DMS53 (cell line): ENCODE measurements around the gene C19orf33.
A peak's percentile ranks its signal among the peaks of the same experiment; 100 is the strongest.

ENCODE experiments used
- DNase-seq: peaks from one replicate; lab custom pipeline; 2025; lab: John Stamatoyannopoulos, UW

Gene C19orf33

DNA sequence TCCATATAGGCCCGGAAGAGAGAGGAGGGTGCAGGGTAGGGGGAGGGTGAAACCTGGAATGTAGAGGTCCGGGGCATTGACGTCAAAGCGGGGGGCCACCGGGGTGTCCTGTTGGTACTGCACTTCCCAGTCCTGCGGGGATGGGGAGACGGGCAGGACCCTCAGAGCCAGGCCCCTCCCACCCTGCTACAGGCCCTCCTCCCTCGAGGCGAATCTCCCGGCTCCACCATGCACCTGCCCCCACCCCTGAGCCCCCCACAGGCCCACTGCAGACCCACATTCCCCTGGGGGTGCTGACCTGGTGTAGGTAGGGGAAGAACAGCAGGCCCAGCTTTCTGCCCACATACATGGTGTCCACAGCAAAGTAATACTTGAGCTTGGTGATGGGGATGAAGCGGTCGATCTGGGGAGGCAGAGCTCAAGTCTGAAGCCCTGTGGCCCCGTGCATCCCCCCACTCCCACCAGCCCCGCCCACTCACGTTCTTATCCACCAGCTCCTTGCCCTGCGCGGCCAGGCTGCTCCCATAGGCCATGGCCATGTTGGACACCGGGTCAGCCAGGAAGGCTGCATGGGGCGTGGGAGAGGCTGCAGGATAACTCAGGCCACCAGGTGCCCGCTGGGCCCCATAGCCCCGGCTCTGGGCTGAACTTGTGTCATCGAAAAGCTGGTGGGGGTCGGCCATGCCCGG, 5.0 kb downstream of the C19orf33 start:
- no peak for DNase-seq

DNA sequence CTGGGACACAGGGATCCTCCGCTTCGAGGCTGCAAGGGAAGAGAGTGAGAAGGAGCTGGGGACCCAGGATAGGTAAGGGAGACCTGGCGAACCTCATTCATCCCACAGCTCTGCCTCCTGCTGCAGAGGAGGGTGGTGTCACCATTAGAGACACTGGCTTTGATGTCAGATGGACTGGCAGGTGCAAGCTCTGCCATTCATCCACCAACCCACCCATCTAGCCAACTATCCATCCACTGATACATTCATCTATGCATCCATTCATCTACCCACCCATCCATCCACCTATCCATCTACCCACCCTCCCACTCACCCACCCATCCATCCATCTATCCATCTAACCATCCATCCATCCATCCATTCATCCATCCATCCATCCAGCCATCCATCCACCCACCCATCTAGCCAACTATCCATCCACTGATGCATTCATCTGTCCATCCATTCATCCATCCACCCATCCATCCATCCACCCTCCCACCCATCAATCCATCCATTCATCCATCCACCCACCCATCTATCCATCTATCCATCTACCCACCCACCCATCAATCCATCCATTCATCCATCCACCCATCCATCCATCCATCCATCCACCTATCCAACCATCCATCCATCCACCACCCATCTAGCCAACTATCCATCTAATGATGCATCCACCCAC, 5.7 kb downstream of the C19orf33 start:
- no peak for DNase-seq

DNA sequence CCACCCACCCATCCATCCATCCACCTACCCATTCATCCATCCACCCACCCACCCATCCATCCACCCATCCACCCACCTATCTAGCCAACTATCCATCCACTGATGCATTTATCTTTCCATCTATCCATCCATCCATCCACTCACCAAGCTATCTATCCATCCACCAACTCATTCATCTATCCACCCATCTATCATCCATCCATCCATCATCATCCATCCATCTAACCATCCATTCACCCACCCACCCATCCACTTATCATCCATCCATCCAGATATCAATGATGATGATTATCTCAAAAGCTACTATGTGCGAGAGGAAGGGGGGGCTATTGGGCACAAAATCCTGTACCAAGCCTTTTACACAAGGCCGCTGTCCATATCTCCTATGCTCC, 6.2 kb downstream of the C19orf33 start:
- DNase-seq, result no peak

- DNase-seq, result no peak
Measured at GRCh38 chr19:38310986-38311385, 6.9 kb downstream of the C19orf33 start.

GRCh38 chr19:38315657-38316476, 11.8 kb downstream of the C19orf33 start, which contains the start of gene YIF1B:
Gene YIF1B (minus strand): TSS chr19:38315947. CDS start chr19:38315917, 30 bp downstream.
- DNase-seq, result peak; percentile 100

GRCh38 chr19:38316477-38317067, 12.5 kb downstream of the C19orf33 start:
- DNase-seq, result no peak

DNA sequence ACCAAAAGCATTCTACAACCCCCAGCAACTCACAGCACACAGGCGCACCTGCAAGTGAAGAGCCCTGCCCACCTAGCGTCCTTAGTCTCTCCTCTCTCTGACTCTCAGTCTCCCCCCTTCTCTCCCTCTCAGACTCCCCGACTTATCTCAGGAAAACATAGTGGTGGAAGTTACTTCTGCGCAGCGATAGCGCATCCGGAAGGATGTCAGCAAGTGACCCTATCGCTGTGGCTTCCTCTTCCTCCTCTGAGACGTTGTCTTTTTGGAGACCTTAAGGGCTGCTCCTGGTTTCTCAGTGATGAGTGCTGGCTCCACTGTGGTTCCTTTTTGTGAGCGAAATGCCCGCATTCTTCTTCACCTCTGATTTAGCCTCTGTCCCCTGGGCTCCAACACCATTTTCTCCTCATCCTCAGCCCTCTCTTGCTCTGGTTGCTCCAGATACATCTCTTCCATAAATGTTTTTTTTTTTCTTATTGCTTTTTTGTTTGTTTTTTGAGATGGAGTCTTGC, 13.1 kb downstream of the C19orf33 start:
- no peak for DNase-seq

- no peak for DNase-seq
Measured at GRCh38 chr19:38318660-38319059, 14.6 kb downstream of the C19orf33 start.

DNA sequence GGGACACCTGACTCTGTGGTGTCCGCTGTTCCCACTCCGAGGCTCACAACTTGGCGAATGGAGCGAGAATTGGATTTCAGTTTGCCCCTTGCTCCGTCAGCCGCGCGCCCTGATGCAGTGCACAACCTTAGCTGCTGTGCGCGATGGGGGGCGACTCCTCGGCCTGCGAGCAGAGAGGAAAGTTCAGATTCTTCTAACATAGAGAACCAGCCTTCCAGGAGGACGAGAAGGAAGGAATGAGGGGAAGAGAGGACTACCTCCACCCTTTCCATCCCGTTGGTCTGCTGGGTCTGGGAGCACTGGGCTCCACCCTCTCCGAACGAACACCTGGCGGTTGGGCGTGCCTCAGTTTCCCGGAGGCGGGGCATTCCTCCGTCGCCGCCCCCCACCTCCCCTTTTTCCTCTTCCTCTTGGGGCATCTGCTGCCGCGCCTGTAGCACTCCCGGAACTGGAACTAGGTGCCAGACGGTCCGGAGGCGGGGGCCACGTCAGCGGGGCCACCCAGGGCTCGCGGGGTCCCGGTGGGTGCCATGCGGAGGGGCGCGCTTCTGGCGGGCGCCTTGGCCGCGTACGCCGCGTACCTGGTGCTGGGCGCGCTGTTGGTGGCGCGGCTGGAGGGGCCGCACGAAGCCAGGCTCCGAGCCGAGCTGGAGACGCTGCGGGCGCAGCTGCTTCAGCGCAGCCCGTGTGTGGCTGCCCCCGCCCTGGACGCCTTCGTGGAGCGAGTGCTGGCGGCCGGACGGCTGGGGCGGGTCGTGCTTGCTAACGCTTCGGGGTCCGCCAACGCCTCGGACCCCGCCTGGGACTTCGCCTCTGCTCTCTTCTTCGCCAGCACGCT, 15.6 kb downstream of the C19orf33 start, which contains the start of gene KCNK6:
TSS of gene KCNK6 (plus strand) at position 425 of the 838 bp plus-strand sequence. CDS start at position 531, 106 bp downstream.
- DNase-seq, result peak; percentile 74

DNA sequence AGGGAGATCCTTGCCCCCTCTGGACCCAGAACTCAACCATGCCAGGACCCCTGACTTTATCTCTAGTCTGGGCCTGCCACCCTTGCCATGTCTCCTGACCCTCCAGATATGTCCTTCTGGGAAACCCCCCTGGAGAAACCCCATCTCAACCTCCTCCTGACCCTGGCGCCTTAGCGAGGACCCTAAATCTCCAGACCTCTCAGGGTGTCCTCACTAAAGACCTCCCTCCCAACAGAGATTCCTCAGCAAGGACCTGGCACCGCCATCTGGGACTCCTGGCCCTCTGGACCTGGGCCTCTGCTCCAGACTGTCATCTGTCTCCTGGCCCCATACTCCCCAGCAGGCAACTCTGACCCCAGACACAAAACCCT, 16.9 kb downstream of the C19orf33 start:
- no peak for DNase-seq

DNA sequence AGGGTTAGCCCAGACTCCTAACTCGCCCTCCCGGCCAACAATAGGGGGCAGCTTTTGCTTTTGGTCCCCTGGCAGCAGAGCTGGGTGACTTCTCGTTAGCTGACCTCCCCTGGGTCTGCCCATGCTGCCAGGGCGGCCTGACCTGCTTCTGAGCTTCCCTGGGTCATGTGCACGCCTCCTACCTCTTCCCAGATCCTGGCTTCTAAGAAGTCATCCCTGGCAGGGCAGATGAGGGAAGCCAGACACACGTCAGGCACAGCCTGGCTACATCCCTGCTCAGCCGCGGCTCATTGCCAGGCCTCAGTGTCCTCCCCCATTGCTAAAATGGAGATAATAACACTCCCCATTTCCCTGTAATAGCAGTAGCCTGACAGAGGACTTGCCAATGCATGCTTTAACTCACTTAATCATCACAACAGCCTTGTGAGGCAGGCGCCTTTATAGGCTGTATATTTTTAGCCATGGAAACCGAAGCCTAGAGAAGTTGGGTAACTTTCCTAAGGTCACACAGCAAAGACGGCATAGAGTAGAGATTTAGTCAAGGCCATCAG, 17.7 kb downstream of the C19orf33 start:
- DNase-seq, result no peak

DNA sequence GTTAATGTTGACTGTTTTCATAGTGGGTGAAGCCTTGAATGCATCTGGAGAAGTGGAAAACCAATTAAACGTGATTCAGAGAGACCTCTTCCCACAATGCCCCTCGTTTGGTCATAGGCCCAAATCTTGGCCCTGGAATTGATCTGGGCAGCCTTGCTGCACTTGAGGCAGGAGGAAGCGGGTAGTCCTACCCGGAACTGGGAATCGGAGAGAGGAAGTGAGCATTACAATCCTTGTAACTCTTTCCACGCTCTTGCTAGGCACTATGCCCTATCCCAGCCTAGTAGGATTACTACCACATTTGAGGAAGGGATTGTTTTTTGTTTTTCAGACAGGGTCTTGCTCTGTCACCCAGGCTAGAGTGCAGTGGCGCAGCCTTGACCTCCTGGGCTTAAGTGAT, 19.2 kb downstream of the C19orf33 start:
- no peak for DNase-seq

DNA sequence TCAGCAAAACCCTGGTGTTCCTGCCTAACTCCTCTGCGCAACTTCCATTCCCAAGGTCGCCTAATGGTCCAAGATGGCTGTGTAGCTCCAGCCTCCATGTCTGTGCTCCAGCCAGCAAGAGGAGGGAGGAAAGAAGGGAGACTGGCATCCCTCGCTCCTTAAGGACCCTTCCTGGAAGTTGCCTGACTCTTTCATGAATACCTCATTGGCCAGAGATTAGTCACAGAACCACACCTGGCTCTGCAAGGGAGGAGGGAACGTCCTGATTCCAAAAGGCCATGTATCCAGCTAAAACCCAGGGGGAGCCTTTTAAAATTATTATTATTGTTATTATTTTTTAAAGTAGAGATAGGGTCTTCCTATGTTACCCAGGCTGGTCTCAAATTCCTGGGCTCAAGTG, 20.4 kb downstream of the C19orf33 start:
- DNase-seq, result no peak

GRCh38 chr19:38326591-38326990, 22.5 kb downstream of the C19orf33 start:
- DNase-seq, result no peak

- DNase-seq, result no peak
Measured at GRCh38 chr19:38329651-38330050, 25.6 kb downstream of the C19orf33 start.

GRCh38 chr19:38331728-38332127, 27.7 kb downstream of the C19orf33 start:
- no peak for DNase-seq

DNA sequence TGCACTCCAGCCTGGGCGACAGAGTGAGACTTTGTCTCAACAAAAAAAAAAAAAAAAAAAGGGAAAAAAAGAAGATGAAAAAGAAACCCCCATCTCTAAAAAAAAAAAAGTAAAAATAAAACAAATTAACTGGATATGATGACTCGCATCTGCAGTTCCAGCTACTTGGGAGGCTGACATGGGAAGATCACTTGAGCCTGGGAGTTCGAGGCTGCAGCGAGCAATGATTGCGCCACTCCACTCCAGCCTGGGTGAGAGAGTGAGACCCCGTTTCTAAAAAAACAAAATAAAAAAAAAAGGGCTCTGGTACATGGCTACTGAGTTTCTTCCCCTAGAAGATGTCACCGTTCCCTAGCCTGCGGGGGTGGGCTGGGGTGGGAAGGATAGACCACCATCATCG, 29.2 kb downstream of the C19orf33 start:
- DNase-seq, result no peak

DNA sequence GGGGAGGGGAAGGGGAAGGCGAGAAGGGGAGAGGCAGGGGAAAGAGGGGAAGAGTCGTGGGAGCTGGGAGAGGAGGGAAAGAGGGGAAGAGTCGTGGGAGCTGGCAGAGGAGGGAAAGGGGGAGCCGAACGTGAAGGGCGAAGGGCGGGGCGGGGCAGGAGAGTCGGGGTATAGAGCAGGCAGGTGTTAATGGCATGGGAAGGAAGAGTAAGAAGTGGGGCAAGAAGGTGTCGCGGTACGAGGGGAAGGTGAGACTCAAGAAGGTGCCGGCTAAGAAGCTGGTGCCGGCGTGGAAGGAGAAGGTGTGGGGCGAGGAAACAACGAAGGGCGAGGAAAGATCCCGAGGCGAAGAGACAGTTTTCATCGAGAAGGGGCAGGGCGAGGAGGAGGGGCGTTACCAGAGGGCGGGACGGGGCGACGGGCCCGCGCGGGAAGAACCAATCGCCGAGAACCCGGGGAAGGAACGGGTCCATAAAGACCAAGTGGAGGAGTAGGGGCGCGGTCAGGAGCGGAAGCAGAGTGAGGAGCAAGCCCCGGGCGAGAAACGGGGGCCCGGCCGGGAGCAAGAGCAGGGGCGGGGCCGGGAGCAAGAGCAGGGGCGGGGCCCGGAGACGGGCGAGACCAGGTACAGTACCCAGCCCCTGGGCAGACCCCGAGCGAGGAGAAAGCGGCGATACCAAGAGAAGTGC, 32.0 kb downstream of the C19orf33 start:
- DNase-seq, result peak; percentile 100

- peak; percentile 99 for DNase-seq
Measured at GRCh38 chr19:38336638-38337359, 32.7 kb downstream of the C19orf33 start.

DNA sequence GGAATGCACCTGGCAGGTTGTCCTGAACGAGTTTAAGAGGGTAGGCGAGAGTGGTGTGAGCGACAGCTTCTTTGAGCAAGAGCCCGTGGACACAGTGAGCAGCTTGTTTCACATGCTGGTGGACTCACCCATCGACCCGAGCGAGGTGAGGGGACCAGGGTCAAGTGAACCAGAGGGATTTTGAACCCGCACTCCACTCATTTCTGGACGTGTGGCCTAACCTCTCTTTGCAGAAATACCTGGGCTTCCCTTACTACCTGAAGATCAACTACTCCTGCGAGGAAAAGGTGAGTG, 33.3 kb downstream of the C19orf33 start:
- no peak for DNase-seq
